ENCODE measurements around the gene MAP2K5. TPM values are rescaled to one million over a fixed set of nuclear protein-coding genes. Genes with fewer than 3 reads are reported as not detected.
"Not testable (repeated sequence)": the region's sequence is repeated elsewhere in the genome, so short reads cannot be mapped to it uniquely, and the experiment has no call there.

The MAP2K5 gene
- total RNA-seq, 1 experiment from 2014 or later: 15.0 TPM

- Histone ChIP-seq H2BK20ac (ENCODE audit: low read depth, low read length, poor library complexity, severe bottlenecking) (no peak overlapping the region), H3K23me2 (ENCODE audit: insufficient read length, low read depth, low read length, poor library complexity, severe bottlenecking) (no peaks in the 10 kb centered on the region), H2AFZ (ENCODE audit: low read length) (no peak overlapping the region), H3K27ac (ENCODE audit: insufficient read length, low read depth, low read length) (no peak overlapping the region), H2BK120ac (ENCODE audit: low read depth, low read length, poor library complexity, severe bottlenecking) (no peak overlapping the region), H4K91ac (ENCODE audit: insufficient read length, low read depth, low read length) (no peak overlapping the region), H3K79me1 (ENCODE audit: insufficient read depth, low read depth, low read length, poor library complexity, severe bottlenecking) (no peaks in the 10 kb centered on the region), H3K4ac (ENCODE audit: low read depth, low read length) (no peak overlapping the region), H2AK5ac (ENCODE audit: insufficient read length, low read length) (no peak overlapping the region), H3K9ac (ENCODE audit: extremely low read depth, insufficient read length, low read length) (no peak overlapping the region), H3K4me1 (ENCODE audit: insufficient read depth, low read length) (no peaks in the 10 kb centered on the region), H3K4me2 (ENCODE audit: insufficient read depth, insufficient read length, low read length) (no peak overlapping the region), H3K9me3 (ENCODE audit: control insufficient read depth, low read depth, low read length) (no peaks in the 10 kb centered on the region), H3K14ac (ENCODE audit: insufficient read depth, low read length) (no peak overlapping the region), H2BK15ac (ENCODE audit: low read depth, low read length) (no peak overlapping the region), H3K27me3 (ENCODE audit: insufficient read depth, low read length) (no peaks in the 10 kb centered on the region), H4K5ac (ENCODE audit: insufficient read length, low read depth, low read length) (no peak overlapping the region), H2BK12ac (ENCODE audit: insufficient read length, low read depth, low read length) (no peak overlapping the region), H3K18ac (ENCODE audit: insufficient read length, low read depth, low read length) (no peak overlapping the region), H4K20me1 (ENCODE audit: control insufficient read depth, insufficient read depth, insufficient read length) (no peaks in the 10 kb centered on the region), H4K8ac (replicated peaks; ENCODE audit: insufficient read length, low read depth, low read length) (no peak overlapping the region), H2BK5ac (ENCODE audit: insufficient read length, low read length) (no peak overlapping the region), H3K79me2 (ENCODE audit: insufficient read depth, low read length) (no peaks in the 10 kb centered on the region), H3K56ac (ENCODE audit: insufficient read length, low read depth, low read length) (no peak overlapping the region), H3K23ac (ENCODE audit: insufficient read length, low read depth, low read length) (no peak overlapping the region), H3T11ph (ENCODE audit: low read length) (no peak overlapping the region)
- Mint-ChIP-seq H3K4me1 (no peaks in the 10 kb centered on the region), H3K36me3 (ENCODE audit: insufficient read depth in 1 of 3, low read depth in 3 of 3) (peaks cover 0 to 6% (median 3%) of the 10 kb centered on the region in 3 experiments; a peak in 5 of 7 replicates), H3K4me3 (no peak overlapping the region), H3K27me3 (ENCODE audit: low read depth) (no peaks in the 10 kb centered on the region), H3K27ac (no peak overlapping the region), H3K9me3 (peaks cover 3% of the 10 kb centered on the region in 2 experiments; a peak in 3 of 5 replicates)
- no peak for TF ChIP-seq CTCF (conservative IDR thresholded peaks at IDR 0.05)
- WGBS (ENCODE audit: extremely low coverage, insufficient read length, low lambda C conversion rate): no CpG with 5 or more reads among the region's 2 CpGs
- no peak for DNase-seq
Measured at GRCh38 chr15:67670647-67671305, 128.3 kb downstream of the MAP2K5 start.

- H3K27ac ChIP-seq (ENCODE audit: insufficient read length, low read depth, low read length); H3K9ac ChIP-seq (ENCODE audit: extremely low read depth, insufficient read length, low read length); H3K14ac ChIP-seq (ENCODE audit: insufficient read depth, low read length); H3K4me1 ChIP-seq (ENCODE audit: insufficient read depth, low read length); H4K91ac ChIP-seq (ENCODE audit: insufficient read length, low read depth, low read length); H2BK20ac ChIP-seq (ENCODE audit: low read depth, low read length, poor library complexity, severe bottlenecking); H4K20me1 ChIP-seq (ENCODE audit: control insufficient read depth, insufficient read depth, insufficient read length); H3K9me3 Mint-ChIP-seq; H3K23me2 ChIP-seq (ENCODE audit: insufficient read length, low read depth, low read length, poor library complexity, severe bottlenecking); H2AK5ac ChIP-seq (ENCODE audit: insufficient read length, low read length); H3K4me2 ChIP-seq (ENCODE audit: insufficient read depth, insufficient read length, low read length); H3K27me3 ChIP-seq (ENCODE audit: insufficient read depth, low read length); H2AFZ ChIP-seq (ENCODE audit: low read length); H3K27me3 Mint-ChIP-seq (ENCODE audit: low read depth); H3K23ac ChIP-seq (ENCODE audit: insufficient read length, low read depth, low read length); H3K56ac ChIP-seq (ENCODE audit: insufficient read length, low read depth, low read length); DNase-seq; H2BK15ac ChIP-seq (ENCODE audit: low read depth, low read length); H3K79me2 ChIP-seq (ENCODE audit: insufficient read depth, low read length); H3K4ac ChIP-seq (ENCODE audit: low read depth, low read length); H4K8ac ChIP-seq (replicated peaks; ENCODE audit: insufficient read length, low read depth, low read length); H3K4me1 Mint-ChIP-seq; H3K18ac ChIP-seq (ENCODE audit: insufficient read length, low read depth, low read length); H3K9me3 ChIP-seq (ENCODE audit: control insufficient read depth, low read depth, low read length); H3T11ph ChIP-seq (ENCODE audit: low read length); H2BK5ac ChIP-seq (ENCODE audit: insufficient read length, low read length); H3K4me3 Mint-ChIP-seq; H2BK12ac ChIP-seq (ENCODE audit: insufficient read length, low read depth, low read length); H2BK120ac ChIP-seq (ENCODE audit: low read depth, low read length, poor library complexity, severe bottlenecking); H3K36me3 Mint-ChIP-seq (ENCODE audit: insufficient read depth in 1 of 3, low read depth in 3 of 3); H4K5ac ChIP-seq (ENCODE audit: insufficient read length, low read depth, low read length); H3K79me1 ChIP-seq (ENCODE audit: insufficient read depth, low read depth, low read length, poor library complexity, severe bottlenecking); H3K27ac Mint-ChIP-seq: not testable (repeated sequence)
- no CpG with 5 or more reads among the region's 2 CpGs for WGBS (ENCODE audit: extremely low coverage, insufficient read length, low lambda C conversion rate)
Measured at GRCh38 chr15:67672834-67673233, 130.3 kb downstream of the MAP2K5 start.
